ENCODE measurements around the gene MRAS. TPM values are rescaled to one million over a fixed set of nuclear protein-coding genes. Genes with fewer than 3 reads are reported as not detected.

Gene MRAS
- total and polyA plus RNA-seq, 2 of the 8 experiments (the other 6 are each of a cell fraction or from before 2014, with no cell fraction given), result 10.6 to 16.2 TPM

GRCh38 chr3:138441256-138441655, 92.9 kb downstream of the MRAS start (continued):
- TF ChIP-seq CHD7 (IDR thresholded peaks at IDR 0.05; ENCODE audit: insufficient replicate concordance, low read length), result no peak
- no peak for TF ChIP-seq TAF1 (IDR thresholded peaks at IDR 0.05; ENCODE audit: low read depth, low read length)
- no peak for TF ChIP-seq CTBP2 (IDR thresholded peaks at IDR 0.05; ENCODE audit: borderline replicate concordance, insufficient read depth, insufficient read length, low read length)
- no peak for TF ChIP-seq SP1 (IDR thresholded peaks at IDR 0.05; ENCODE audit: low read depth, low read length)
